GM23338 (cell line): Measurements from ENCODE around the gene C13orf46. TPM values are rescaled to one million over a fixed set of nuclear protein-coding genes. Genes with fewer than 3 reads are reported as not detected.

ENCODE experiments used
- ATAC-seq: fragments of 200-7000 bp; cut with Tn5 transposase; 3 replicates; pipeline ENCODE4 v1.9.1; 2020
- DNase-seq: peaks from one replicate; pipeline ENCODE4 v3.0.0-alpha.2; 2015; ENCODE audit warnings: low spot score
- H2AFZ ChIP-seq: fragments of 200-600 bp; sonication (generic); 2 replicates; pipeline ENCODE4 v1.8.0; 2016; ENCODE audit warnings: antibody characterized with exemption, mild to moderate bottlenecking, moderate library complexity
- H3F3A ChIP-seq: fragments of 200-600 bp; sonication (generic); replicated peaks from 2 replicates; pipeline ENCODE4 v1.8.0; 2017; ENCODE audit warnings: antibody characterized with exemption, mixed run types, low read depth
- H3K27ac ChIP-seq: fragments of 200-600 bp; sonication (generic); 2 replicates; pipeline ENCODE4 v1.6.1; 2016; ENCODE audit warnings: low read depth
- H3K27me3 ChIP-seq: fragments of 200-600 bp; sonication (generic); 2 replicates; pipeline ENCODE4 v1.8.0; 2016; ENCODE audit warnings: mild to moderate bottlenecking, mixed run types, moderate library complexity; ENCODE audit not compliant: insufficient read depth
- H3K36me3 ChIP-seq: fragments of 200-600 bp; sonication (generic); 2 replicates; pipeline ENCODE4 v1.8.0; 2016; ENCODE audit warnings: mild to moderate bottlenecking; ENCODE audit not compliant: insufficient read depth
- H3K4me1 ChIP-seq: fragments of 200-600 bp; sonication (generic); 2 replicates; pipeline ENCODE4 v1.8.0; 2016; ENCODE audit warnings: mild to moderate bottlenecking, moderate library complexity; ENCODE audit not compliant: insufficient read depth
- H3K4me2 ChIP-seq: fragments of 200-600 bp; sonication (generic); 2 replicates; pipeline ENCODE4 v1.7.1; 2017; ENCODE audit warnings: mixed run types
- H3K4me3 ChIP-seq: fragments of 200-600 bp; sonication (generic); 2 replicates; pipeline ENCODE4 v1.6.1; 2016; ENCODE audit warnings: mixed run types
- H3K79me2 ChIP-seq: fragments of 200-600 bp; sonication (generic); replicated peaks from 2 replicates; pipeline ENCODE4 v1.8.0; 2017; ENCODE audit warnings: mild to moderate bottlenecking; ENCODE audit not compliant: insufficient read depth
- H3K9me2 ChIP-seq: fragments of 200-600 bp; sonication (generic); 2 replicates; pipeline ENCODE4 v1.8.0; 2017; ENCODE audit not compliant: insufficient read depth
- H4K20me1 ChIP-seq: fragments of 200-600 bp; sonication (generic); replicated peaks from 2 replicates; pipeline ENCODE4 v1.8.0; 2017; ENCODE audit warnings: mild to moderate bottlenecking; ENCODE audit not compliant: insufficient read depth
- H3K27ac Mint-ChIP-seq: 2 replicates; pipeline ENCODE4 v1.8.0; 2020; ENCODE audit warnings: inconsistent platforms, mild to moderate bottlenecking, moderate library complexity, mixed read lengths
- H3K27me3 Mint-ChIP-seq: 3 replicates; pipeline ENCODE4 v1.8.0; 2022; ENCODE audit warnings: low read depth, mild to moderate bottlenecking, moderate library complexity, mixed read lengths, inconsistent platforms; ENCODE audit not compliant: insufficient read depth, poor library complexity
- H3K36me3 Mint-ChIP-seq: 3 replicates; pipeline ENCODE4 v1.8.0; 2021; ENCODE audit warnings: low read depth, mild to moderate bottlenecking, inconsistent platforms, moderate library complexity, mixed read lengths
- H3K4me1 Mint-ChIP-seq: 3 replicates; pipeline ENCODE4 v1.8.0; 2020; ENCODE audit warnings: mild to moderate bottlenecking, inconsistent platforms, mixed read lengths
- H3K4me3 Mint-ChIP-seq: 3 replicates; pipeline ENCODE4 v1.8.0; 2021; ENCODE audit warnings: moderate library complexity, mild to moderate bottlenecking, inconsistent platforms, mixed read lengths
- H3K9me3 Mint-ChIP-seq: 3 replicates; pipeline ENCODE4 v1.8.0; 2020; ENCODE audit warnings: moderate library complexity, mild to moderate bottlenecking, inconsistent platforms, mixed read lengths
- NANOG ChIP-seq: IDR thresholded peaks from 2 replicates; pipeline ENCODE4 v1.6.1; 2016; ENCODE audit warnings: antibody characterized with exemption, borderline replicate concordance
- POLR2AphosphoS5 ChIP-seq: IDR thresholded peaks from 2 replicates; pipeline ENCODE4 v1.6.1; 2016; ENCODE audit warnings: antibody characterized with exemption, low read depth
- ZNF331 ChIP-seq: fragments of 250-450 bp; sonication (Bioruptor Pico); IDR thresholded peaks from 2 replicates; pipeline ENCODE4 v1.5.0; 2020; ENCODE audit warnings: low read depth, mild to moderate bottlenecking, moderate library complexity
- polyA plus RNA-seq: library from polyadenylated mRNA; unstranded; fragments of >200 nt; fragmentation: Nextera tagmentation; extraction: Ambion mirVana; gene quantifications from 2 replicates; pipeline ENCODE4 v1.2.1, GENCODE V29; 2016
- total RNA-seq: library from RNA; depleted of rRNA; stranded (reverse); fragments of >200 nt; shearing (Covaris generic); gene quantifications from 2 replicates; pipeline ENCODE4 v1.2.3, GENCODE V29; 2014
- TF ChIP-seq, protein P1 (sequence below), 2 experiments: fragments of 200-600 bp in 1 of 2; sonication (generic) in 1 of 2; conservative IDR thresholded peaks; 2 replicates each; pipeline versions ENCODE4 v1.5.1 to v1.6.1; 2016 to 2017; ENCODE audit warnings: antibody characterized with exemption in 2 of 2, low read depth in 2 of 2, mild to moderate bottlenecking in 2 of 2, moderate library complexity in 1 of 2

The C13orf46 gene
- total and polyA plus RNA-seq, 2 experiments from 2014 or later: 0.44 to 1.5 TPM

DNA sequence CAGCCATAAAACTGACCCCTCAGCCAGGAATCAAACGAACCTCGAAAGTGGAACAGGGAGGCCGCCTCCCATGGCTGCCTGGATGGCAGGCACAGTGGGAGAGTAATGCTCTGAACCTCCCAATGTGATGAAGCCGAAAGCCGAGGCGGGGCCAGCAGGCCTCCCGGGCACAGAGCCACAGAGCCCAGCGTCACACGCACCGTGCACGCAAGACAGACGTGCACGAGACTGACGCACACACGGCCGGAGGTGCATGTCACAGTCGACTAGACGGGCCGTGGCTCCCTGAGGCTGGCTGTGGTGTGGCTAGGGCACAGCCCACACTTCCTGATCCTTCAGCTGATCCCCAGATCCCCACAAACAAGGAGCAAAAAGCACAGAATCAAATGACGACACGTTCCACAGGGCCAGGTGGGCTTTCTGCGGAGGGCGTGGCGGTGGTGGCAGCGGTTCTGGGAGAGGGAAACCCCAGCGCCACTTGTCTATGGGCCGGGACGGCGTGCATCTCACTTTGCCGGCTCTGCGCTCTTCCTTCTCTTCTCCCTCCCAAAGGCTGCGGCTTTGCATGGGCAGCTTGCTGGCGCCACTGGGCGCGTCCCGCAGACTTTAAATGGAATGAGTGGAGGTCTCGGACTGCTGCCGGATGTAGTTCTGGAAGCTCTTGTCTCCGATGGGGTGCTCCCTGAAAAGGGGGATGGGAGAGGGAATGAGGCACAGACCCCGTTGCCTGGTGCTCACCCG, 5.0 kb upstream of the C13orf46 start:
- Histone ChIP-seq H3K4me3 (no peak overlapping the region), H3K27me3 (no peaks in the 10 kb centered on the region), H3K36me3 (no peaks in the 10 kb centered on the region; the same call in 1 of the 2 replicates), H2AFZ (no peak overlapping the region), H4K20me1 (no peaks in the 10 kb centered on the region), H3F3A (no peaks in the 10 kb centered on the region), H3K4me2 (no peak overlapping the region), H3K9me2 (no peaks in the 10 kb centered on the region), H3K79me2 (no peaks in the 10 kb centered on the region), H3K27ac (no peak overlapping the region), H3K4me1 (no peaks in the 10 kb centered on the region)
- H3K27me3 Mint-ChIP-seq: peaks cover 3% of the 10 kb centered on the region
- H3K4me1 Mint-ChIP-seq: no peaks in the 10 kb centered on the region; the same call in 2 of the 3 replicates
- peak overlapping the region; percentile 8; the same call in 1 of the 2 replicates for H3K27ac Mint-ChIP-seq
- peaks cover 4% of the 10 kb centered on the region; the same call in 1 of the 3 replicates for H3K9me3 Mint-ChIP-seq
- no peak for DNase-seq
- H3K36me3 Mint-ChIP-seq: peaks cover 32% of the 10 kb centered on the region
- ATAC-seq: no peak
- no peak overlapping the region for H3K4me3 Mint-ChIP-seq
- TF ChIP-seq POLR2AphosphoS5 (no peak), ZNF331 (CRISPR knock-in tag) (no peak)
- TF ChIP-seq, protein P1, sequence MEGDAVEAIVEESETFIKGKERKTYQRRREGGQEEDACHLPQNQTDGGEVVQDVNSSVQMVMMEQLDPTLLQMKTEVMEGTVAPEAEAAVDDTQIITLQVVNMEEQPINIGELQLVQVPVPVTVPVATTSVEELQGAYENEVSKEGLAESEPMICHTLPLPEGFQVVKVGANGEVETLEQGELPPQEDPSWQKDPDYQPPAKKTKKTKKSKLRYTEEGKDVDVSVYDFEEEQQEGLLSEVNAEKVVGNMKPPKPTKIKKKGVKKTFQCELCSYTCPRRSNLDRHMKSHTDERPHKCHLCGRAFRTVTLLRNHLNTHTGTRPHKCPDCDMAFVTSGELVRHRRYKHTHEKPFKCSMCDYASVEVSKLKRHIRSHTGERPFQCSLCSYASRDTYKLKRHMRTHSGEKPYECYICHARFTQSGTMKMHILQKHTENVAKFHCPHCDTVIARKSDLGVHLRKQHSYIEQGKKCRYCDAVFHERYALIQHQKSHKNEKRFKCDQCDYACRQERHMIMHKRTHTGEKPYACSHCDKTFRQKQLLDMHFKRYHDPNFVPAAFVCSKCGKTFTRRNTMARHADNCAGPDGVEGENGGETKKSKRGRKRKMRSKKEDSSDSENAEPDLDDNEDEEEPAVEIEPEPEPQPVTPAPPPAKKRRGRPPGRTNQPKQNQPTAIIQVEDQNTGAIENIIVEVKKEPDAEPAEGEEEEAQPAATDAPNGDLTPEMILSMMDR (conservative IDR thresholded peaks at IDR 0.05; ENCODE audit: low read depth in 2 of 2): no peak

DNA sequence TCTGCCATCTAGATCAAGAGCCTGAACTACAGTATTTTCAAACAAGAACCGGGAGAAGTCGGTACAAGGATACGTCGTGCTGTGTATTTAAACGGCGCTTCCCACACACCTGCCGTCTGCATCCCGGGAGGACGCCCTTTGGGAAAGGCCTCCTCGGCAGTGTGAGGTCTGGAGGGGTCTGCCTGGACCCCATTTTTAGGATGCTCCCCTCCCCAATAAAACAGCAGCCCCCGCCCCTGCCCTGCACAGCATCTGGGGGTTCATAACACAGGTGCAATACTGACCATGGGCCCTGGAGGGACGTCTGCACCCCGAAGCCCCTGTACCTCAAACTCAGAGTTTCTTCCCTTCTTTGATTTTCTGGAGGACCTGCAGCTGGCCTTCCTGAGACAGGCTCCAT, 4.1 kb upstream of the C13orf46 start:
- DNase-seq (no peak), ATAC-seq (no peak)
- no peak overlapping the region for H3K4me3 Mint-ChIP-seq
- peaks cover 4% of the 10 kb centered on the region; the same call in 1 of the 3 replicates for H3K9me3 Mint-ChIP-seq
- Histone ChIP-seq H3K4me1 (no peaks in the 10 kb centered on the region), H3K4me3 (no peak overlapping the region), H3K9me2 (no peaks in the 10 kb centered on the region), H3K79me2 (no peaks in the 10 kb centered on the region), H3K36me3 (no peaks in the 10 kb centered on the region; the same call in 1 of the 2 replicates), H4K20me1 (no peaks in the 10 kb centered on the region), H3K4me2 (no peak overlapping the region), H3F3A (no peaks in the 10 kb centered on the region), H3K27me3 (no peaks in the 10 kb centered on the region), H3K27ac (no peak overlapping the region), H2AFZ (no peak overlapping the region)
- no peak overlapping the region for H3K27ac Mint-ChIP-seq
- H3K27me3 Mint-ChIP-seq: peaks cover 5% of the 10 kb centered on the region
- H3K4me1 Mint-ChIP-seq: no peaks in the 10 kb centered on the region; the same call in 2 of the 3 replicates
- H3K36me3 Mint-ChIP-seq: peaks cover 32% of the 10 kb centered on the region
- TF ChIP-seq POLR2AphosphoS5 (no peak), NANOG (no peak)

- Histone ChIP-seq H3K79me2 (no peaks in the 10 kb centered on the region), H3K4me2 (no peak overlapping the region), H3K4me3 (no peak overlapping the region), H3K27me3 (no peaks in the 10 kb centered on the region), H2AFZ (no peak overlapping the region), H3K27ac (no peak overlapping the region), H3K4me1 (no peaks in the 10 kb centered on the region), H3K36me3 (no peaks in the 10 kb centered on the region; the same call in 1 of the 2 replicates), H3F3A (no peaks in the 10 kb centered on the region), H4K20me1 (no peaks in the 10 kb centered on the region), H3K9me2 (no peaks in the 10 kb centered on the region)
- Mint-ChIP-seq H3K27ac (no peak overlapping the region), H3K36me3 (peaks cover 32% of the 10 kb centered on the region), H3K4me3 (no peak overlapping the region), H3K27me3 (peaks cover 5% of the 10 kb centered on the region), H3K9me3 (peaks cover 4% of the 10 kb centered on the region; the same call in 1 of the 3 replicates), H3K4me1 (no peaks in the 10 kb centered on the region; the same call in 2 of the 3 replicates)
- TF ChIP-seq, protein P1 (conservative IDR thresholded peaks at IDR 0.05; ENCODE audit: low read depth in 2 of 2): no peak
- TF ChIP-seq NANOG: no peak
- DNase-seq: no peak
- ATAC-seq: peak; percentile 23
These were observed 3.1 kb upstream of the C13orf46 start for GRCh38 chr13:113976711-113977684.
